HG02642 (cell line): ENCODE results near the gene SGIP1.

Experiments used
- ATAC-seq: cut with Tn5 transposase; IDR thresholded peaks from one replicate; pipeline ENCODE4 v1.9.1; 2021; ENCODE audit warnings: mild to moderate bottlenecking; ENCODE audit not compliant: unreplicated experiment, poor library complexity

SGIP1 gene

DNA sequence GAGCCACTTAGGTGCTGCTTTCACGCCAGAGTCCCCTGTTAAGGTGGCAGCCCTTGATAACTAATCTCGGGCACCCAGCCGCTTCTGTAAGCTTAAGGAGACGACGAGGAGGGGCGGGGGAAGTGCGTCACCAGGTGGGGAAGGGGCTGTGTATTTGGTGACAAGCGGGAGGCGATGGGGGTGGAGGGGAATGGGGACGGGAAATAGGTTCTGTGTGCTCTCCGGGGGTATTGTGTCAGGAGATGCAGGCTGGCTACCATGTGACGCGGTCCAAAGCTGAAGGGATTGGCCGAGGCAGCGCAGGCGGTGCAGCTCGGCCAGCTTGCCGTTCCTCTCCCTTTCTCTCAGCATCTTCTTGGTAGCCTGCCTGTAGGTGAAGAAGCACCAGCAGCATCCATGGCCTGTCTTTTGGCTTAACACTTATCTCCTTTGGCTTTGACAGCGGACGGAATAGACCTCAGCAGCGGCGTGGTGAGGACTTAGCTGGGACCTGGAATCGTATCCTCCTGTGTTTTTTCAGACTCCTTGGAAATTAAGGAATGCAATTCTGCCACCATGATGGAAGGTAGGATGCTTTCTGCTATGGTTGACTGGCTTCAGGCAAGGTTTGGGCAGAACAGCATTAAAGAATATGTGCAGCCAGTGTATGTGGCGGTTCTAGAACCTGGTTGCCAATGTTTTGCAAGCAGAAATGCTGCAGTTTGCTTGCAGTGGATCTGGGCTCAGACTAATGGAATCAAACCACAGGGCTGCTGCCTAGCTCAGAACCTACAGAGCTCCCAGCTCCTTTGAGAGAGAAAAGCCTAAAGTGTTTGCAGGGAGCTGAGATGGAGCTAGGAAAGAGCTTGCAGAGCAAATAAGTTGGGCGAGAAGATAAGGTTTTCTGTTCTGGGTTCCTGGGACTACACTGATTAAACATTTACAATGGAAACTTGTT lies at the start of gene SGIP1:
SGIP1 (plus strand) TSS at position 350 of the 937 bp plus-strand sequence; CDS start at position 556, 206 bp downstream.
- ATAC-seq: no peak

- no peak for ATAC-seq
Observed at GRCh38 chr1:66489151-66489550, 44.8 kb upstream of the SGIP1 start.

DNA sequence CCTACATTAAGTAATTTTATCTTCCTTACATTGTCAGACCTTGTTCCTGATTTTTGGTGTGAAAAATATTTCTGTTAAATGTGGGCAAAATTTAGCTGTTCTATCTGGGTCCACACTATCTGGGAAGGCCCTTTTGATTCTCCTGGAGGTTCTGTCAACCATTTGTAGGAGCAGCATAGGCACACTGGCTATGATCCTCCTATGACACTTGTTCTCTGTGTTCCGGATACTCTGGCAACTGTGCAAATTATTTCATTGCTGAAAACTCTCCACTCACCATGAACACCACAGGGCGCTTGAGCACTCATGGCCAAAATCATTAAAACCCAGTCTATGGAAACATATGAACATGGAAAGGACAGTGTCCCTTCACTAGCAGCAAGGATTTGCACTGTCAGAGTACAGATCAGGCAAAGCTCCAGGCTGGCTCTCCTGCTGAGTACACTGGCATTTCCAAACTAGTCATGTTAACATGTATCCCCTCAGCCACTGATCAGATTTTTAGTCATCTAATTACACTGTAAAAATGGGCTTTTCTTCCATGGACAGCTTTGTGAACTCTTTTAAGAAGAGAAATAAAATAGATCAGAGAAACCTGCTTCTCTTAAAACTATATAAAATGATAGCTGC lies 43.9 kb upstream of the SGIP1 start:
- ATAC-seq: no peak

DNA sequence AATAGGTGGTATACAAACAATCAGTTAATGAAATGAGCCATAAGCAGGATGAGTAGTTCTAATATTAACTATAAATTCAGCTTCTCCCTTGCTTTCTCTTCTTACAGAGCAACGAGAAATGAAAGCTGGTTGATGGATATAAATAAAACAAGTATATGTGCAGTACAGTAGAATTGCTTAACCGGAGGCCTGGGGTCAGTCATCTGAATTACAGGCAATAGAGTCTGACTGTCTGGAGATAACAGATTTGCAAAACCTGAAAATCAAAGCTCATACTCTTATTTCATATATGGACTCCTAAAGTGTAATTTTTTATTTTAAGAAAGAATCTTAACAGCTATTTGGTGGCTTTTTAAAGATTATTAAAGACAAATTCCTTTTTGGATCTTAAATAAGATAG lies 43.1 kb upstream of the SGIP1 start:
- peak; percentile 77 for ATAC-seq

DNA sequence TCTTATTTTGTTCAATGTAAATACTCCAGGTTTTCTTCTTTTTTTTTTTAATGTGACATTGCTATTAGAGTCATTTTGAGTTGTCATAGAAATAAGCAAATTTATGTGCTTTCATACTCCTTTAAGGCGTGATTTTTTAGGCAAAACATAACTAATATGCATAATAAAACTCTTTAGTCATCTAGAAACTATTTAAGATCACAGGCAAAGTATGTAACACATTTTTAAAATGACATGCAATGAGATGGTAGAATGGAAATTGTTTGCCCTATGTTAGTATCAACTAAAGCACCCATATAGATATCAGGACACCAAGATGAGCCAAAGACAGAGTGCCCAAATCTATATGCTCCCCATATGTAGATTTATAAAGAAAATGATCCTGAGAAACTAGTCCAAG lies 41.5 kb upstream of the SGIP1 start:
- no peak for ATAC-seq

GRCh38 chr1:66493731-66494130 lies 40.2 kb upstream of the SGIP1 start:
- no peak for ATAC-seq

- ATAC-seq: no peak
Observed at GRCh38 chr1:66494482-66494881, 39.5 kb upstream of the SGIP1 start.

GRCh38 chr1:66495495-66495894 lies 38.5 kb upstream of the SGIP1 start:
- no peak for ATAC-seq

DNA sequence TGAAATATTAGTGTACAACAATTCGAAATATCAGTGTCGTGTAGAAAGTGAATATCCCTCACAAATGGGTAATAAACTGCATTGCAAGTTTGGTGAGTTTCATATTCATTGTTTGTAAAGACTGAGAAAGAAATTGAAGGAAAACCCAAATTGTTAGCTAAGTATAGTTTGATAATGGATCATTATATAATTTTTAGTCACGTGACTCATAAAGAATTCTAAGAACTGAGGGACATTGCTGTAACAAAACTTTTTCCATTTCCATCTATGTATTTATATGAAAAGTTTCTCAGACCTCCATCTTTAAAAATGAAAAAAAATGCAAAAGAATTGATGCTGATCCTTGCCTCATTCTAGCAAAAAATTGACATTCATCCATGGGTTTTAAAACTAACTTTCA lies 36.0 kb upstream of the SGIP1 start:
- no peak for ATAC-seq

GRCh38 chr1:66500301-66500700 lies 33.7 kb upstream of the SGIP1 start:
- ATAC-seq: no peak

DNA sequence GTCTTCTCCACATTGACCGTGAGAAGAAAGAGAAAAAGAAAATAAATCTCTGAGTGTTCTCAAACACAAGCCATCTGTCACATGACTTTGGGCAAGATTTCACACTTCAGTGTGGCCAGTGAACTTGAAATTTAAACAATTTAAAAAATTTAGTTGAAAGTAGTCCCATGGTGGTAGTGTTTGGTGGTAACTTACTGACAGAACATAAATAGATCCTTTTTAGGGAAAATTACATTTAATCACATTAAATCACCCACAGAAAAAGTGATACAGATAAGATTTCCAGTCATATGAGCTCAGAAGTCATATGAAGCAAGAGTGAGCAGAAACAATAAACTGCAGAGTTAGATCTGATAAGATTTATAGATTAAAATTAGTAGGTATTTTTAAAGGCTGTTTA lies 31.9 kb upstream of the SGIP1 start:
- no peak for ATAC-seq

GRCh38 chr1:66503841-66504470 lies 30.0 kb upstream of the SGIP1 start:
- ATAC-seq: peak; percentile 80

DNA sequence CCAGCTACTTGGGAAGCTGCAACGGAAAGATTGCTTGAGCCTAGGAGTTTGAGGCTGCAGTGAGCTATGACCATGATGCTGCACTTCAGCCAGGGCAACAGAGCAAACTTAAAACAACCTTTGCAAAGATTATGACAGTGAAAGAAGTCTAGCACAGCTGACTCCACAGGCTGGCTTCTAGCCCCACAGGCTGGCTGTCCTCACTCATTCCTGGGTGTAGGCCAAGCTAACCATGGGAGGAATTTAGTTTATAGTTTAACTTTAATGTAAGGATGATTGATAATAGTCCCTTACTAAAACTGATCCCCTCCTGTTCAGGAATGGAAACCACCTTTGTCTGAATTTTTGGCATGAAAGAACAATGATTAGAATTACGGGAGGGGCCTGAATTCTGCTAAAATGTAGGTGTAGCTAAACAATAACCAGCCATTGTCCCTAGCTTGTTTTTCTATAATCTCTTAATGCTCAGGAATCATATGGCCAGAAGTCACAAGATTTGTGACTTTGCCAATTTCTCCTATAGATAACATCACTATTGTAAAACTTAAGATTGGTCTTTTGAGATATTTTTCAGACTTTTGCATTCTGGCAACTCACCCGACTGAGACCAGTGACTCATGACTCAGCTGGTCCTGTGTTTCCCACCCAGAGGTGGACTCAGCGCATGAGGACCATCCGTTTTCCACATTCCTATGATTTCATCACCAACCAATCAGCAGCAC lies 28.1 kb upstream of the SGIP1 start:
- no peak for ATAC-seq

DNA sequence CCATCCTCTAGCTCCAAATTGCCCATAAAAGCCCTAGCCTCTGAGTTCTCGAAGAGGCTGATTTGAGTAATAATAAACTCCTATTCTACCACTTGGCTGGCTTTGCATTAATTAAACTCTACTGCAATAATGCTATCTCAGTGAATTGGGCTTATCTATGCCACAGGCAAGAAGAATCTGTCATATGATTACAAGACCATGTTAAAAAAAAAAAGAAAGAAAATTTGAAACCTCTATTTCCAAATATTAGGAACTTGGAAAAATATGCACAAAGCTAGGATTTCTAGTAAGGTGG lies 27.6 kb upstream of the SGIP1 start:
- ATAC-seq: no peak

DNA sequence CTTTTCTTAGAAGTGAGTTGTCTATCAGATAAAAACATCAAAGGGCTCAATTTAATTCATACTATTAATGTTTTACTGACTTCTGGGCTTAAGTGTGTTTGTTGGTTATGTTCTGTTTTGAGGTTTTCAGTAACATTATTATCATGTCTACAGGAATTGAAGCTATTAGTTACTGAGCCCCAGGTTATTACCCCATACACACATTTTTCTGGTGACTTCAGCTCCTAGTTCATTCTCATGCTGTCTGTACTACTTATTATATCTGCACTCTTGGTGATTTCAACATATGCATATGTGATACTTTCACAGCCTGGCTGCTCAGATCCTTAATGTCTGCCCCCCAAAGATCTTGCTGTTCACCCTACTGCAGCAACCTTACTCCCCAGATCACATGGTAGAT lies 27.0 kb upstream of the SGIP1 start:
- ATAC-seq: no peak

DNA sequence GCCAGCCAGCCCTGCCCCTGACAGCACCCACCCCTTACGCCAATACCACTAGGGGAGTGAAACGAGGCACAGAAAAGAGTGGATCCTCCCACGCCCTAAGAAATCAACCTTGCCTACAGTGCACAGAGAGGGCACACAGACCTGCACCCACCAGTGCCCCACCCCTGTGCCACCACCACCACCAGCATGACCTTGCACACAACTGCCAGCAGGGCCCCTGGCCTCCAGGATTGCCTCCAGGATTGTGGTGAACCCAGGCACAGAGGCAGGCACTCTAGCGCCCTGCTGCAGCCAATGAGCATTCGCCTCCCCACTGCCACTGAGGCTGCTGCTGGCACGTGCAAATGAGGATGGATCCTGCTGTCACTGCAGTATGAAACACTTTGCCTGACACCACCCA lies 23.5 kb upstream of the SGIP1 start:
- no peak for ATAC-seq

GRCh38 chr1:66511118-66511517 lies 22.8 kb upstream of the SGIP1 start:
- no peak for ATAC-seq

DNA sequence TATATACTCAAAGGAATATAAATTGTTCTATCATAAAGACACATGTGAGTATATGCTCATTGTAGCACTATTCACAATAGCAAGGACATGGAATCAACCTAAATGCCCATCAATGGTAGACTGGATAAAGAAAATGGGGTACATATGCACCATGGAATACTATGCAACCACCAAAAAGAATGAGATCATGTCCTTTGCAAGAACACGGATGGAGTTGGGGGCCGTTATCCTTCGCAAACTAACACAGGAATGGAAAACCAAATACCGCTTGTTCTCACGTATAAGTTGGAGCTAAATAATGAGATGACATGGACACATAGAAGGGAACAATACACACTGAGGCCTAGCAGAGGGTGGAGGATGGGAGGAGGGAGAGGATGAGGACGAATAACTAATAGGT lies 16.0 kb upstream of the SGIP1 start:
- ATAC-seq: no peak

- ATAC-seq: no peak
Observed at GRCh38 chr1:66518654-66519053, 15.3 kb upstream of the SGIP1 start.

DNA sequence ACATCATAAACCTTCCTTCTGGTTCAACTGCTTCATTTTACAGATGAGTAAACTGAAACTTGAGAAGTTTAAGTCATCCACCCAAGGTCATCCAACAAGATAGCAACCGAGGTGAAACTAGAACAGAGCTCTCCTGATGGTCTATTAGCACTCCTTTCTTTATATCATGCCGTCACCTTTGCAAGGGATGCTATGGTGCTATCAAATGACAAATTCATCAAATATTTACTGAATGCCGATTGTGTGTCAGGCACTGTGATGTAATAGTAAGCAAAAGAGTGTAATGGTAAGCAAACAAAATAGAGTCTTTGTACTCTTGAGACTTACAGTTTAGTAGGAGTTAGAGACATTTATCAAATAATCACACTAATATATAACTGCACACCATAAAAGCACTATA lies 14.0 kb upstream of the SGIP1 start:
- no peak for ATAC-seq

DNA sequence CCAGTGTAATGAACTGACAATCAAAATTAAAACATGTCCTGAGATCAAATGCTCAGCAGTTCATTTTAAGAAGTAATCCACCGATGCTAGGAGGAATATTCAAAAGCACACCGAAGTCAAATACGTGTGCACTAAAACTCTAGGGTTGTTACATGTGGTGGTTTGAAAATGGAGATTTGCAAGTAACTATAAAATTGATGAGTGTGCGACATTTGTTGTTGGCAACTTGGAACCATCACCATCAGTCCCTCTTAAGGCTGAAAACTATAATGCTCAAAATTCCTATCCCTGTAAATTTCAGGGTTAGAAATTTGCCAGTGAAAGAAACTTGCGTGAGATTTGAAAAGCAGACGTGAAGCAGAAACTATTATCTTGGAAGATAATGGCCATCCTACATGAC lies 13.3 kb upstream of the SGIP1 start:
- no peak for ATAC-seq
